Astrocyte (in vitro differentiated cells and primary cell): ENCODE measurements around the gene ATP8B1.

Experiments used
- CTCF ChIP-seq: IDR thresholded peaks from 2 replicates; pipeline ENCODE4 v1.5.1; 2011; ENCODE audit warnings: low read depth, mild to moderate bottlenecking, inconsistent platforms, low read length, moderate library complexity; ENCODE audit not compliant: insufficient read depth
- EZH2 ChIP-seq: IDR thresholded peaks from 2 replicates; pipeline ENCODE4 v1.6.1; 2012; ENCODE audit warnings: mild to moderate bottlenecking, low read length, inconsistent platforms; ENCODE audit not compliant: insufficient read depth

DNA sequence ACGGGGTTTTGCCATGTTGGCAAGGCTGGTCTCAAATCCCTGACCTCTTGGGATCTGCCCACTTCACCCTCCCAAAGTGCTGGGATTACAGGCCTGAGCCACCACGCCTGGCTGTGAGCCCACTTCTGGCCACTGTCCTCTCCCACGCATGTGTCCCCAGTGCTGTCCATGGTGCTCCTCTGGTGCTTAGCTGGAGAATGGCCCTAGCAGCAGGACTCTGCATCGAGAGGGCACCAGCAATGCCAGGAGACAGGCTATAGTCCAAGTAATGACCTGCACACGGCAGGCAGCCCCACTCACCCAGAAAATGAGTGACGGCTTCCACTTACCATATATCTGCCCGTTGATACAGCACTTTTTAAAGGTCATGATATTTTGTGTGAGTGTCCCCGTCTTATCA is 115.1 kb downstream of the ATP8B1 start:
- no peak for TF ChIP-seq EZH2
- TF ChIP-seq CTCF, result no peak
